ENCODE measurements around the gene PLIN3. TPM values are rescaled to one million over a fixed set of nuclear protein-coding genes. Genes with fewer than 3 reads are reported as not detected.

PLIN3 gene
- total and polyA plus RNA-seq, 2 of the 8 experiments (the other 6 are each of a cell fraction or from before 2014, with no cell fraction given) = 60.7 to 61.5 TPM

DNA sequence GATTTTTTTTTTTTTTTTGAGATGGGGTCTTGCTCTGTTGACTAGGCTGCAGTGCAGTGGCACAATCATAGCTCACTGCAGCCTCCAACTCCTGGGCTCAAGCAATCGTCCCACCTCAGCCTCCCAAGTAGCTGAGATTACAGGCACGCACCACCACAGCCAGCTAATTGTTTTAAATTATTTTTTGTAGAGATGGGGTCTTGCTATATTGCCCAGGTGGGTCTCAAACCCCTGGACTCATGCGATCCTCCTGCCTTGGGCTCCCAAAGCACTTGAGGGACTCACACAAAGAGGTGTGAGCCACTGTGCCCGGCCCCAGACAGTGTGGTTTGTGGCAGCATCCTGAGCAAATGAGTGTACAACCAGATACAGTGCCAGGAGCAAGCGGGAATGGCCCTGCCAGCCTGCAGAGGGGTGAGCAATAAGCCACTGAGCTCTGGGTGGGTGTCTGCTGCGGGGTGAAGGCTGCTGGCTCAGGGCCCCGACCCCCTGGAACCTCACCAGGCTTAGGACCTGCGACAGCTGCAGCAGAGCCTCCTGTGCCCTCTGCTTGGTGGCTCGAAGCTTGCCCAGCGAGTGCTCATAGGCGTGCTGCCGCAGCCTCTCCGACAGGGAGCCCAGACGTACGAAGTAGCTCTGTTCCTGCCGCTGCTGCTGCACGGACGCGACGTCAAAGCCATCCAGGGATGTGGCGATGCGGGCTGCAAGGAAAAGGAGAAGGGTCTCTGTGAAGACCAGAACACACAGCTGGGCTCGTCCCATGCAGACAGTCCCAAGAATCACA lies 20.1 kb downstream of the PLIN3 start:
- DNase-seq (ENCODE audit: low read depth in 1 of 2, low spot score in 2 of 2) (no peak), FAIRE-seq (no peak)
- Histone ChIP-seq H3K79me1 (ENCODE audit: low read depth, low read length) (no peaks in the 10 kb centered on the region), H3K56ac (replicated peaks; ENCODE audit: insufficient read length, low read depth, low read length) (no peak overlapping the region), H3K23me2 (ENCODE audit: low read depth, low read length) (no peaks in the 10 kb centered on the region), H2BK5ac (ENCODE audit: low read depth, low read length) (no peak overlapping the region), H3K79me2 (ENCODE audit: control insufficient read depth in 1 of 2, insufficient read depth in 2 of 2, low read length in 2 of 2) (no peaks in the 10 kb centered on the region), H3K9ac (replicated peaks in 1 of 4; ENCODE audit: extremely low read depth in 1 of 4, low read depth in 3 of 4, low read length in 3 of 4) (no peak overlapping the region), H4K20me1 (replicated peaks in 1 of 2; ENCODE audit: control insufficient read depth in 1 of 2, insufficient read depth in 2 of 2, low read length in 2 of 2) (peaks cover 0 to 7% of the 10 kb centered on the region in 2 experiments), H2BK120ac (replicated peaks; ENCODE audit: low read depth, low read length) (no peak overlapping the region), H3K4me2 (ENCODE audit: insufficient read depth in 1 of 2, low read depth in 2 of 2, low read length in 2 of 2) (no peak overlapping the region), H3K23ac (ENCODE audit: insufficient read length) (no peak overlapping the region), H3K4me1 (replicated peaks in 1 of 4; ENCODE audit: control insufficient read depth in 3 of 4, insufficient read depth in 4 of 4, low read length in 3 of 4) (no peaks in the 10 kb centered on the region), H3K4me3 (ENCODE audit: extremely low read depth in 1 of 4, insufficient read depth in 2 of 4, low read depth in 3 of 4, low read length in 4 of 4) (no peak overlapping the region), H4K8ac (ENCODE audit: extremely low read depth, insufficient read depth, low read length) (no peak overlapping the region), H3K14ac (ENCODE audit: insufficient read length) (no peak overlapping the region), H3K36me3 (ENCODE audit: control insufficient read depth in 2 of 4, insufficient read depth in 4 of 4, low read length in 3 of 4) (peaks cover 7 to 25% (median 16%) of the 10 kb centered on the region in 4 experiments), H3K18ac (ENCODE audit: extremely low read depth, low read length) (no peak overlapping the region), H4K91ac (replicated peaks; ENCODE audit: insufficient read length, low read length) (no peak overlapping the region), H3K27ac (ENCODE audit: low read depth, low read length) (no peak overlapping the region), H2BK12ac (ENCODE audit: low read depth, low read length) (no peak overlapping the region), H3K27me3 (replicated peaks in 1 of 4; ENCODE audit: control insufficient read depth in 3 of 4, extremely low read depth in 1 of 4, insufficient read depth in 3 of 4, low read length in 3 of 4) (no peaks in the 10 kb centered on the region), H2AFZ (ENCODE audit: low read length) (no peak overlapping the region), H3K9me3 (ENCODE audit: insufficient read depth in 2 of 2, low read depth in 1 of 2, low read length in 1 of 2) (no peaks in the 10 kb centered on the region; a peak in 1 of 4 replicates), H2BK15ac (ENCODE audit: low read length) (no peak overlapping the region), H4K5ac (ENCODE audit: insufficient read length, low read depth, low read length) (no peak overlapping the region), H2BK20ac (ENCODE audit: low read length) (no peak overlapping the region), H3K4ac (replicated peaks; ENCODE audit: insufficient read length, low read depth, low read length) (no peak overlapping the region), H2AK5ac (ENCODE audit: low read depth, low read length) (no peak overlapping the region)
- TF ChIP-seq RXRA (IDR thresholded peaks at IDR 0.05; ENCODE audit: insufficient read depth, low read depth, low read length) (no peak), USF2 (IDR thresholded peaks at IDR 0.05; ENCODE audit: low read length) (no peak)
- ChIA-PET CTCF (ENCODE audit: partially characterized antibody) (interaction anchor here (0.5 to 5.2 kb wide), 10 partner anchors 12 to 191 kb away, joined by 3 to 32 read pairs (median 3); no protein-coding TSS in a partner anchor), POLR2A (ENCODE audit: partially characterized antibody) (interaction anchor here (1.2 kb wide), 2 partner anchors 24 to 80 kb away, joined by 3 read pairs; no protein-coding TSS in a partner anchor)
- WGBS, 2 experiments (ENCODE audit: extremely low coverage in 1 of 2, insufficient coverage in 1 of 2, insufficient read length in 1 of 2, insufficient replicate concordance in 2 of 2, low coverage in 1 of 2, low lambda C conversion rate in 2 of 2, missing lambda C conversion rate in 1 of 2) = 89% methylated on average over 23 of the region's 23 CpGs; no CpG with 5 or more reads in 1 of the 2 experiments
